Body of pancreas (tissue), 4 donors: Measurements from ENCODE around the gene ZNF775. TPM values are rescaled to one million over a fixed set of nuclear protein-coding genes. Genes with fewer than 3 reads are reported as not detected.

Experiments
- ATAC-seq: fragments of 150-250 bp; one replicate; pipeline ENCODE4 v1.9.1; 2016
- DNase-seq, 4 donors: peaks; one replicate each; pipeline ENCODE4 v3.0.0-alpha.2; 2019
- H3K27ac ChIP-seq, 4 donors: fragments of 200-600 bp; sonication (generic); 1 replicate in 3 of 4; 2 replicates in 1 of 4; pipeline versions ENCODE4 v1.5.1 to v1.6.1; 2016 to 2019; ENCODE audit warnings: mild to moderate bottlenecking in 1 of 4, mixed read lengths in 1 of 4, moderate library complexity in 1 of 4
- H3K27me3 ChIP-seq, 2 donors: fragments of 200-600 bp; sonication (generic); one replicate each; pipeline ENCODE4 v1.6.0; 2016; ENCODE audit warnings: mild to moderate bottlenecking in 1 of 2
- H3K36me3 ChIP-seq, 2 donors: fragments of 200-600 bp; sonication (generic); replicated peaks in 1 of 2; 2 replicates each; pipeline ENCODE4 v1.5.1; 2016; ENCODE audit warnings: low read depth in 2 of 2; ENCODE audit not compliant: insufficient read depth in 1 of 2
- H3K4me1 ChIP-seq: fragments of 200-600 bp; sonication (generic); one replicate; pipeline ENCODE4 v1.6.0; 2016
- H3K4me3 ChIP-seq, 2 donors: fragments of 200-600 bp; sonication (generic); 1 replicate in 1 of 2; 2 replicates in 1 of 2; pipeline ENCODE4 v1.5.1; 2016 to 2019
- H3K9me3 ChIP-seq, 3 donors: fragments of 200-600 bp; sonication (generic); 1 replicate in 2 of 3; 2 replicates in 1 of 3; pipeline ENCODE4 v1.5.1; 2016
- POLR2A ChIP-seq, 3 donors: fragments of 450-650 bp; IDR thresholded peaks; one replicate each; pipeline ENCODE4 v1.6.1; 2016; ENCODE audit warnings: antibody characterized with exemption in 3 of 3, mild to moderate bottlenecking in 2 of 3
- WGBS, 2 donors: methylation state at CpG; one replicate each; pipeline ENCODE4 v1.1.5; 2017; 5-methylcytosine and 5-hydroxymethylcytosine counted together
- intact Hi-C: fragments of 100-400 bp; cut with DNase I; formaldehyde crosslinking; loops from one replicate; pipeline ENCODE4 v1.15.1; 2023
- total RNA-seq, 2 donors: library from RNA; depleted of rRNA; stranded (reverse); fragments of >200 nt; gene quantifications; one replicate each; pipeline ENCODE4 v1.1.0, GENCODE V29; 2016
- TF ChIP-seq, protein P1 (sequence below), 7 experiments: fragments of 450-650 bp in 4 of 7; fragments of 200-600 bp in 3 of 7; sonication (generic) in 3 of 7; IDR thresholded peaks; one replicate each; pipeline ENCODE4 v1.5.1; 2016 to 2019; ENCODE audit warnings: antibody characterized with exemption in 7 of 7

Gene ZNF775
- total RNA-seq, 2 donors from 2014 or later = 6.0 to 10.2 TPM

DNA sequence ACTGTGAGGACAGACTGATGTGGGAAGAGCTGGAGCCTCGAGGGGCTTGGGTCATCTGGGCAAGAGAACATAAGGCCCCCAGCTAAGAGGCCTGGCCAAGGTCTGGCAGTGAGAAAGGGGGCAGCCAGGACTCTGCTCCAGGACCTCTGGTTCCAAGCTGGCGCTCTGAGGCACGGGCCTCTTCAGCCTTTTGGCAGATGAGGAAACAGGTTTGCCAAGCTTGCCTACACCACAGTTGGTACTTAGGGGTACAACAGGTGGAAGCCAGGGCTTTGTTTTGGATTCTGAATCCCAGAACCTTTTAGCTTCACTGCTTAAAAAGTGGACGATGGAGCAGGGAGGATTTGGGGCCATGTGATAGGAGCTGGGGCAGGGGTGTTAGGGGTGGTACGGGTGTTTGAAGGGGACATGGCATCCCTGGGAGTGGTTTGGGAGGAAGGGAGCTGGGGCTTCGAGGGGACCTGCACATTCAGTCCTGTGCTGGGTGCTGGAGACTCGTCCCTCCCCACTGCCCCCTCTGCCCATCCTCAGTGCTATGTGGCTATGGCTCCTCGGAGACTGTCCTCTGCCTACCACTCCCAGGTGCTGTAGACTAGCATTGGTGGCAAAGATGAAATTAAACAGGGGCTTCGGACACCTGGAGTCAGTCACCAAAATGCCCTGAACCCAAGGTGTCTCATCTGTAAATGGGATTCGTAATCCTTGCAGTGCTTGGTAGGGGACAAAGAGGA is 30.3 kb downstream of the ZNF775 start:
- H3K9me3 ChIP-seq = no peaks in the 10 kb centered on the region
- H3K27ac ChIP-seq = no peak overlapping the region
- H3K4me3 ChIP-seq = no peak overlapping the region
- DNase-seq (no peak), ATAC-seq (no peak)
- WGBS, 2 donors = 70 to 82% methylated on average over 4 to 10 of the region's 10 CpGs
- no peaks in the 10 kb centered on the region for H3K27me3 ChIP-seq
- H3K36me3 ChIP-seq = no peaks in the 10 kb centered on the region
- intact Hi-C loops = loop anchor here (10.0 kb wide), 1 partner anchor 125 kb away; no protein-coding TSS in a partner anchor
- no peak for TF ChIP-seq POLR2A (IDR thresholded peaks at IDR 0.05)
- TF ChIP-seq, protein P1, sequence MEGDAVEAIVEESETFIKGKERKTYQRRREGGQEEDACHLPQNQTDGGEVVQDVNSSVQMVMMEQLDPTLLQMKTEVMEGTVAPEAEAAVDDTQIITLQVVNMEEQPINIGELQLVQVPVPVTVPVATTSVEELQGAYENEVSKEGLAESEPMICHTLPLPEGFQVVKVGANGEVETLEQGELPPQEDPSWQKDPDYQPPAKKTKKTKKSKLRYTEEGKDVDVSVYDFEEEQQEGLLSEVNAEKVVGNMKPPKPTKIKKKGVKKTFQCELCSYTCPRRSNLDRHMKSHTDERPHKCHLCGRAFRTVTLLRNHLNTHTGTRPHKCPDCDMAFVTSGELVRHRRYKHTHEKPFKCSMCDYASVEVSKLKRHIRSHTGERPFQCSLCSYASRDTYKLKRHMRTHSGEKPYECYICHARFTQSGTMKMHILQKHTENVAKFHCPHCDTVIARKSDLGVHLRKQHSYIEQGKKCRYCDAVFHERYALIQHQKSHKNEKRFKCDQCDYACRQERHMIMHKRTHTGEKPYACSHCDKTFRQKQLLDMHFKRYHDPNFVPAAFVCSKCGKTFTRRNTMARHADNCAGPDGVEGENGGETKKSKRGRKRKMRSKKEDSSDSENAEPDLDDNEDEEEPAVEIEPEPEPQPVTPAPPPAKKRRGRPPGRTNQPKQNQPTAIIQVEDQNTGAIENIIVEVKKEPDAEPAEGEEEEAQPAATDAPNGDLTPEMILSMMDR (IDR thresholded peaks at IDR 0.05) = no peak
- H3K4me1 ChIP-seq = peaks cover 25% of the 10 kb centered on the region

DNA sequence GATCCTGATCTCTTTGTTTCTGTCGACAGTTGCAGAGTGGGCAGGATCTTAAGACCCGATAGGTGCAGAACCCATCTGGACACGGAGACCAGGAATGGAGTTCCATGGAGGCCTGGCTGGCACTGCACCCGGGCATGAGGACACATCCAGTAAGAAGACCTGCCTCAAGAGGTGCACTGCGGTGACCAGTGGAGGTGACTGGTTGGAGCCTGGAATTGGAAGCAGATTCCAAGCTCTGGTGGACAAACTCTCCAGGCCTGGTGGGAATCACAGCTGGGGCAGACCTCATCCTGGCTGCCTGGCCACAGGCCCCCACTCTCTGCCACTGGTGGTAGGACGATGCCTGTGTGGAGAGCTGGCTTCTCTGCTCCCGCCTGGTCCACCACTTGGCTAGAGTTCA is 31.0 kb downstream of the ZNF775 start:
- DNase-seq (no peak), ATAC-seq (no peak)
- Histone ChIP-seq H3K27me3 (no peaks in the 10 kb centered on the region), H3K36me3 (no peaks in the 10 kb centered on the region), H3K9me3 (no peaks in the 10 kb centered on the region), H3K27ac (no peak overlapping the region), H3K4me3 (no peak overlapping the region), H3K4me1 (peaks cover 21% of the 10 kb centered on the region)
- WGBS, 2 donors = 97 to 98% methylated on average over 6 to 7 of the region's 7 CpGs
- intact Hi-C loops = no loop called here
- TF ChIP-seq, protein P1 (IDR thresholded peaks at IDR 0.05) = no peak
- no peak for TF ChIP-seq POLR2A (IDR thresholded peaks at IDR 0.05)

- no peaks in the 10 kb centered on the region for H3K27me3 ChIP-seq
- H3K27ac ChIP-seq = no peak overlapping the region
- no peaks in the 10 kb centered on the region for H3K9me3 ChIP-seq
- H3K36me3 ChIP-seq = no peaks in the 10 kb centered on the region
- DNase-seq (no peak), ATAC-seq (no peak)
- intact Hi-C loops = no loop called here
- H3K4me1 ChIP-seq = peaks cover 20% of the 10 kb centered on the region
- 75 to 82% methylated on average over 7 to 10 of the region's 10 CpGs for WGBS, 2 donors
- TF ChIP-seq POLR2A (IDR thresholded peaks at IDR 0.05) = no peak
- TF ChIP-seq, protein P1 (IDR thresholded peaks at IDR 0.05) = no peak
- H3K4me3 ChIP-seq = no peak overlapping the region
Observed at GRCh38 chr7:150410680-150411346, 31.7 kb downstream of the ZNF775 start.

DNA sequence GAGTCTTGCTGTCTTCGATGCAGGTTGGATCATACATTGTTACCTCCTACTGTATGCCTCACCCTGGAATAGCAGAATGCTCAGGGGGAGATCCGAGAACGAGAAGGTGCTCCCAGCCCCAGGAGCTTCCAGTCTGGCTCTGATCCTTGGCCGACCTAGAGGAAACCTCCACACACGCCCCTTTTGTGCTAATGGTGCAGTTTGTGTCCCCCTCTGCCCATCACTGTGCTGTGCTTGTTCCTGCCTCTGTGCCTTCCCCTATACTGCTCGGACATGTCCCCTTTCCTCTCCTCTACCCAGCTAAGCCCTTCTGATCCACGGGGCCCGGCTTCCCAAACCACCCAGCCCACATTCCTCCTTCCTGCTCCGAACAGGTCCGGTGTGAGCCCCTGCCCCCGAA is 32.5 kb downstream of the ZNF775 start:
- no peak for TF ChIP-seq POLR2A (IDR thresholded peaks at IDR 0.05)
- TF ChIP-seq, protein P1 (IDR thresholded peaks at IDR 0.05) = no peak
- ATAC-seq (no peak), DNase-seq (no peak)
- no peaks in the 10 kb centered on the region for H3K27me3 ChIP-seq
- H3K4me1 ChIP-seq = peaks cover 12% of the 10 kb centered on the region
- no peak overlapping the region for H3K4me3 ChIP-seq
- H3K36me3 ChIP-seq = no peaks in the 10 kb centered on the region
- H3K27ac ChIP-seq = no peak overlapping the region
- intact Hi-C loops = no loop called here
- H3K9me3 ChIP-seq = no peaks in the 10 kb centered on the region
- 77 to 86% methylated on average over 9 to 11 of the region's 11 CpGs for WGBS, 2 donors
